Keratinocyte (primary cell): ENCODE results near the gene CCNT1. TPM values are rescaled to one million over a fixed set of nuclear protein-coding genes. Genes with fewer than 3 reads are reported as not detected.
"Not testable (repeated sequence)": the region's sequence is repeated elsewhere in the genome, so short reads cannot be mapped to it uniquely, and the experiment has no call there.

Source experiments
- DNase-seq: peaks from one replicate; pipeline ENCODE4 v3.0.0-alpha.2; 2011; ENCODE audit warnings: low read depth, missing footprints, low spot score
- FAIRE-seq: peaks from 2 replicates; lab custom pipeline; 2011; peaks lifted over from hg19 to GRCh38; lab: Jason Lieb, UNC
- H2AFZ ChIP-seq: 2 replicates; pipeline ENCODE4 v1.6.0; 2012; ENCODE audit warnings: low read length, control low read depth, inconsistent platforms; ENCODE audit not compliant: control insufficient read depth
- H3K27ac ChIP-seq: 2 replicates; pipeline ENCODE4 v1.5.1; 2011; ENCODE audit warnings: low read length; ENCODE audit not compliant: control insufficient read depth, insufficient read depth
- H3K27me3 ChIP-seq: 3 replicates; pipeline ENCODE4 v1.6.0; 2011; ENCODE audit warnings: low read length; ENCODE audit not compliant: control insufficient read depth, insufficient read depth; ENCODE audit errors: extremely low read depth
- H3K36me3 ChIP-seq, 2 experiments: 2 replicates in 1 of 2; 3 replicates in 1 of 2; pipeline ENCODE4 v1.5.1; 2011; ENCODE audit warnings: low read length in 2 of 2, mild to moderate bottlenecking in 1 of 2; ENCODE audit not compliant: control insufficient read depth in 2 of 2, insufficient read depth in 2 of 2; ENCODE audit errors: extremely low read depth in 1 of 2
- H3K4me1 ChIP-seq: 3 replicates; pipeline ENCODE4 v1.5.1; 2011; ENCODE audit warnings: low read length; ENCODE audit not compliant: control insufficient read depth, insufficient read depth; ENCODE audit errors: extremely low read depth
- H3K4me2 ChIP-seq: 3 replicates; pipeline ENCODE4 v1.6.0; 2011; ENCODE audit warnings: low read depth, low read length; ENCODE audit not compliant: control insufficient read depth, insufficient read depth; ENCODE audit errors: extremely low read depth
- H3K4me3 ChIP-seq, 3 experiments: fragments of 200-600 bp in 1 of 3; sonication (generic) in 1 of 3; 2 replicates in 2 of 3; 3 replicates in 1 of 3; pipeline ENCODE4 v1.5.1; 2011 to 2016; ENCODE audit warnings: low read length in 3 of 3, mild to moderate bottlenecking in 3 of 3, control low read depth in 2 of 3, inconsistent platforms in 1 of 3, low read depth in 1 of 3, mixed read lengths in 1 of 3, mixed run types in 1 of 3, moderate library complexity in 1 of 3; ENCODE audit not compliant: control insufficient read depth in 2 of 3, insufficient read depth in 2 of 3; ENCODE audit errors: extremely low read depth in 1 of 3
- H3K79me2 ChIP-seq: 2 replicates; pipeline ENCODE4 v1.6.0; 2012; ENCODE audit warnings: low read length; ENCODE audit not compliant: control insufficient read depth, insufficient read depth
- H3K9ac ChIP-seq: 3 replicates; pipeline ENCODE4 v1.6.0; 2011; ENCODE audit warnings: low read length; ENCODE audit not compliant: control insufficient read depth, insufficient read depth; ENCODE audit errors: extremely low read depth
- H3K9me1 ChIP-seq: 3 replicates; pipeline ENCODE4 v1.6.0; 2011; ENCODE audit warnings: low read length; ENCODE audit not compliant: control insufficient read depth, insufficient read depth; ENCODE audit errors: extremely low read depth
- H3K9me3 ChIP-seq: 2 replicates; pipeline ENCODE4 v1.5.1; 2012; ENCODE audit warnings: low read depth, low read length; ENCODE audit not compliant: control insufficient read depth
- H4K20me1 ChIP-seq: 3 replicates; pipeline ENCODE4 v1.6.0; 2011; ENCODE audit warnings: low read length; ENCODE audit not compliant: control insufficient read depth, insufficient read depth; ENCODE audit errors: extremely low read depth
- CTCF ChIP-seq, 3 experiments: IDR thresholded peaks in 1 of 3; conservative IDR thresholded peaks in 1 of 3; optimal IDR thresholded peaks in 1 of 3; 2 replicates in 2 of 3; 3 replicates in 1 of 3; pipeline versions ENCODE3 to v1.5.1; 2011; ENCODE audit warnings: low read length in 3 of 3, mild to moderate bottlenecking in 3 of 3, moderate library complexity in 2 of 3, control low read depth in 1 of 3, inconsistent platforms in 1 of 3; ENCODE audit not compliant: insufficient read depth in 2 of 3; ENCODE audit errors: extremely low read depth in 1 of 3
- EZH2 ChIP-seq: IDR thresholded peaks from one replicate; pipeline ENCODE4 v1.6.1; 2012; ENCODE audit warnings: inconsistent platforms, mild to moderate bottlenecking, low read length, moderate library complexity
- dilution Hi-C: fragments of 300-500 bp; cut with MboI; formaldehyde crosslinking; loops from one replicate; pipeline ENCODE4 v1.7.0; 2020; ENCODE audit warnings: low sequenced_read_pairs; ENCODE audit not compliant: extremely low pct_ligation_motif_present
- polyA plus RNA-seq, 5 experiments: library from polyadenylated mRNA; depleted of rRNA in 3 of 5; stranded (reverse) in 3 of 5; stranded (forward) in 1 of 5; unstranded in 1 of 5; fragments of >200 nt; gene quantifications; 1 replicate in 1 of 5; 2 replicates in 3 of 5; 3 replicates in 1 of 5; pipeline versions ENCODE4 v1.2.1 to v1.2.3, GENCODE V29; 2011 to 2012; ENCODE audit warnings: missing spikeins in 2 of 5, low read depth in 1 of 5, low replicate concordance in 1 of 5

The CCNT1 gene
- polyA plus RNA-seq, 1 donor (not counting 4 experiments of a cell fraction or from before 2014, with no cell fraction given) = 23.4 TPM

- Histone ChIP-seq H4K20me1 (no peaks in the 10 kb centered on the region), H2AFZ (no peak overlapping the region), H3K9ac (no peak overlapping the region), H3K9me1 (no peaks in the 10 kb centered on the region), H3K36me3 (peaks cover 3 to 4% of the 10 kb centered on the region in 2 experiments), H3K4me2 (no peak overlapping the region), H3K4me3 (no peak overlapping the region), H3K27ac (no peak overlapping the region), H3K9me3 (no peaks in the 10 kb centered on the region), H3K27me3 (no peaks in the 10 kb centered on the region), H3K4me1 (no peaks in the 10 kb centered on the region), H3K79me2 (no peaks in the 10 kb centered on the region)
- dilution Hi-C loops = no loop called here
- TF ChIP-seq CTCF (optimal IDR thresholded peaks at IDR 0.05 in 1 of 3, IDR thresholded peaks at IDR 0.05 in 1 of 3, conservative IDR thresholded peaks at IDR 0.05 in 1 of 3; ENCODE audit: extremely low read depth in 1 of 3, insufficient read depth in 2 of 3, low read length in 3 of 3) (no peak), EZH2 (no peak)
- FAIRE-seq (no peak), DNase-seq (no peak)
Observed at GRCh38 chr12:48643011-48643410, 73.5 kb downstream of the CCNT1 start.

GRCh38 chr12:48641752-48642555, 74.6 kb downstream of the CCNT1 start:
- H3K9me3 ChIP-seq, FAIRE-seq, H3K4me2 ChIP-seq, H3K79me2 ChIP-seq, DNase-seq, H4K20me1 ChIP-seq, H3K36me3 ChIP-seq, H3K27me3 ChIP-seq, H3K4me3 ChIP-seq, H2AFZ ChIP-seq, H3K9ac ChIP-seq, H3K9me1 ChIP-seq, dilution Hi-C loops, H3K4me1 ChIP-seq, H3K27ac ChIP-seq: not testable (repeated sequence)
